ENCODE measurements around the gene RNF26.

The RNF26 gene

DNA sequence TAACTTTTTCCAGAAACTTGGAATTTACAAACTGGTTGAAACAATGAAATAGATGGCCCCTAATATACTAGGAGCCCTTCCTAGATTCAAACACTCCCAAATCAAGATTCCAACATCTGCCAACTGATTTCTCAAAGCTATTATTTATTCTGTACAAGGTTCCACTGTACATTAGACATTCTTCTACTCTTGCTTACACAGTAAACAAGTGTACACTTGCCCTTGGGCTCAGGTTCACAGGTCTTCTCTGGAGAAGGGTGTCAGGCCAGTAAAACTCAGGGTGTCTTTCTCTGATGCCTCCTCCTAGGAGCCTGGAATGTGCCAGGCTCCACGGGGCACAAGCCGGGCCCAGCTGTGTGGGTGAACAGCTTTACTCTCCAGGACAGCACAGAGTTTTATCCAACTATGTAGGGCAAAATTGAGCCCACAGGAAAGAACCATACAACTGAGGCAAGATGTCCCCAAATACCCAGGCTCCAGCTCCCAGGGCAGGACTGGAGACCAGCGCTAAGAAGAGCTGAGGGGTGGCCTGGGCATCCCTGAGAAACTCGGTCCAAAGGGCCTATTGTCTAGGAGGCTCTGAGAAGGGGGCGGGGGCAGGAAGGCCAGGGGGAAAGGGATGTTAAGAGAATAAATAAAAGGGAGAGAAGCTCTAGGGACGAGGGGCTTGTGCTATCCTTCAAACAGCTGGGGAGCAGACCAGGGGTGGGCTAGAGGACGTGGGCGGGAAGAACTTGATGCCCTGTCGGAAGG is 20.9 kb downstream of the RNF26 start:
- no peak for DNase-seq (ENCODE audit: low read depth)

DNA sequence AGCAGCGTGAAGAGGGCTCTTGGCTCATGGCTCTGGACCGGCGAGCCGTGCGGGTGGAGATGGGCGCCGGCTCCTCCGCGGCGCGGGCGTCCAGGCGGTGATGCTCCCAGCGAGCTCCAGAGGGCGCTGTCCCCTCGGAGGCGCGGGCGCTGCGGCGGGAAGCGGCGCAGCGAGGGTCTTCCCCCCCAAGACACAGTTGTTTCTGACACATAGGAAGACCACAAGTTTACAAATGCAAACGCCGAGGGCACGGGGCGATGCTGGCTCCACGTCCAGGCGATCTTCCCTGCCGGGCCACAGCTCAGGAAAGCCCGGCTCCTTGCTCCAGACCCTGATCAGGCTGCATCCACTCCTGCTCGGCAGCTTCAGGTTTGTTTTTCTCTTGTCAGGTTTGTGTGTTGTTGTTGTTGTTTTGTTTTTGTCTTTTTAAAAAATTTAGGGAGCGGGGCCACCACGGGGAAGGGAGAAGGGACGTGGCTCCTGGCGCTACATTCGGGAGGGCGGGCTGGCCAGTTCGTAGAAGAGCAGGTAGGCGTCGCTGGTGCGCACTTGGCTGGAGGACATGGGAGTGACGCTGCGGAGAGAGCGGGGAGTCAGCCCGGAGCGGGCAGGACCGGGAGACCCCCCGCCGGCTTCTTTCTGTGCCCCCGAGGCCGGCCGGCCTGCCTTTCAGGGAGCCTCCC is 22.2 kb downstream of the RNF26 start:
- DNase-seq (ENCODE audit: low read depth) = peak; percentile 59

DNA sequence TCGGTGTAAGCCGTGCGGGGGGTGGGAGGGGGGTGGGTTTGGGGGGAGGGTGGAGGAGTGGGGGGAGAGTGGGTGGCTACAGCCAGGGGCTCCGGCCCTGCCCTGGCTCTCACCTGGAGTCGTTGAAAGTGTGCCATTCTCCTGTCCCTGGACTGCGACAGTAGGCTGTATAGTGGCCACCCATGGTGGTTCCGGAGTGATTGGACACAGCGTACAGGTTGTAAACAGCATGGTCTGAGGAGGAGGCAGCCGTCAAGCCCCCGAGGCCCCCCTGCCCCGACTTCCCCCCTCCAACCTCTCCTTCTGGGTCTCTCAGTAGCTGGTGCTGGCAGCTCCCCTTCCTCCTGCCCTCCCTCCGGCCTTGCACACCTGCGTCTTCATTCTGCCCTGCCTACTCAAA is 22.7 kb downstream of the RNF26 start:
- DNase-seq (ENCODE audit: low read depth) = no peak

DNA sequence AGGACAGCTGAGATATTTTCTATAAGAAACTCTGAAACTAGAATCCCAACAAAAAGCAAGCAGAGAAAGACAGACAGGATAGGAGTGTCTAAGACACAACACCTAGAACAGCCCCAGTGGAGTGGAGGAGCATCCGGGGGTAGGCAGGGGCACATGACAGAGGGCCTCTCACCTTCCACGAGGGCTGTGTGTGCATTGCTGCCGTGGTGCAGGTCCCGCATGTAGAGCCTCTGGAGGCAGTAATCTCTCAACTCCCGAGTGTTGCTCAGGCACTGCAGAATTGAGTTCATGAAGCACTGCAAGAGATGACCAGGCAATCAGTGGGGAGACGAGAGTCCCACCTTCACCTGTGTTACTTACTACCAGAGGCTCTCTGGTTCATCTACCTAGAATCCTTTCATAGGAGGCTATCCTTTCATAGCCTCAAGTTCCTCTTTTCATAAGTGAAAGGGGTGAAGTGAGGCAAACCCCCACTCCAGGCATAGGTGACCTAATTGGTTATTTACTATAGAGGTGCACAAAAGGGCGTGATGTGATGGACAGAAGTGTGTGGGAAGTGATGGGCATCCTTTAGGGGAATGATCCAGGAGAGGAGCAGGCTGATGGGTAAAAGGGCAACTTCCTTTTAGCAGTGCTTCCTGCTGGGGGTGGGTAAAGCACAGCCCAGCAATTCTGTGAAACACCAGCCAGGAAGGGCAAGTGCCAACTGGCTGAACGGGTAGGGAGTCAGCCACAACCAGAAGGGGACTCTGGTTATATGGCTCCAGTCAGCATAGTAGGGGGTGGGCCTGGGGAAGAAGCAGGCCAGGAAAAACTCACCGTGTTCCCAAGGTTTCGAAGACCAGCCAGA is 25.3 kb downstream of the RNF26 start:
- DNase-seq (ENCODE audit: low read depth) = no peak

DNA sequence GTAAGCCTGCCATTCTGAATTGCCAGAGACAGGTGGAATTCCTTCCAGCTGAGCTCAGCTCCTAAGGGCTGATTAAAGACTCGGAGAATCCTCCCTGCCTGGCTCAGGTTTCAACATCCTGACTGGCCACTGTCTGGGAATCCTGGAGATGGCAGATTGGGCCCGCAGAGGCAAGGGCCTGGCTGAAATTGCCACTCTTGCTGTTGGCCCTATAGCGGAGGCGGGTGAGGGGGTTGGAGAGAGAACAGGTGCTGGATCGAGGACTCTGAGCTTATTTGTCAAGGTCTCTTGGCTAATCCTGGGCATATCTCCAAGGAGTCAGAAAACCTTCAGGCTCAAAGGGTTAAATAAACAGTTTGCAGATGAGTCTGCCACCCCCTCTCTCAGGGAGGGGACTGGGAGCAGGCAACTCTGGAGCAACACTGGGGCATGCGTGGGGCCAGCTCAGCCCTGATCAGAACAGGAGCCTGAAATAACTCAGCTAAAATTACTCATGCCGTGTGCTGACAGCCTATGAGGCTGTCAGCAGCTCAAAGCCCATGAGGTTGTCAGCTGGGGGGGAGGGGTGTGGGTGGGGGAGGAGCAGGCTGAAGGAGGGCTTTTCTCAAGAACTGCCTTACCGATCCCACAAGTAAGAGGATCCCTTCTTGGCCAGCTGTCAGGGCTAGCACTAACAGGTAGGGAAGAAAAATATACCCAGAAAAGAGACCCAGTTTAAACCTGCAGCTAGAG is 26.9 kb downstream of the RNF26 start:
- peak; percentile 97 for DNase-seq (ENCODE audit: low read depth)

DNA sequence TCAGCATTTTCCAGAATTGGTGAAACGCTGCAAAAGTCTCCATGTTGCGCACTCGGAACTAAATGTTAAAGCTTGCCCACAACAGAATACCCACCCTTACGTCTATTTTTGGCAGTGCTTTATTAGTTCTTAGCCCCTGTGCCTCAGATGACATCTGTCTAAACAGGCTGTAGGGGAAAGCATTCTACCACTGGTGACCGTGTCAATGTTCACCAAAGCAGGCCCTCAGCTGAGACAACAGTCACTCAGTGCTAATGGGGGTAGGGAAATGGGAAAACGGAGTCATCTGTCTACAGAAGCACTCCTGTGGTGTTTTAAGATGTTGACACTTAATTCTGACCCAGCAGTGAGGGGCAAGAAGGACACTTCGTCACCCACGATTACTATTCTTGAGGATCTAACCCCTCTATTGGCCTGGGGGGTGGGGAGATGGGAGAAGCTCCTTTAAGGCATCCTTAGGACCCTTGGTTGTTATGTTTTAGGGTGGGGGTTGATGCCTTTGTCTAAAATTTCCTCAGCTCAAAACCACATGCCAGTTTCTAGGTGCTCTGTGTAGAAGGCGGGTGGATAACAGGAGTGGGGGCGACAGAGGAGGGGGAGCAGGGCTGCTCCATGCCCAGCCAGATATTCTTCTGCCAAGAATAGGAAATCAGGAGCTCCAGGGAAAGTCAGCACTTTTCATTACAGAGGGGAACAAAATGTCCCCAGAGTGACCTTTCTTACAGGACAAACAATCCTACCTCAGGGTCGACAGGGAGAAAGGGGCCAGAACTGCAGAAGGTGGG is 27.8 kb downstream of the RNF26 start:
- no peak for DNase-seq (ENCODE audit: low read depth)

DNA sequence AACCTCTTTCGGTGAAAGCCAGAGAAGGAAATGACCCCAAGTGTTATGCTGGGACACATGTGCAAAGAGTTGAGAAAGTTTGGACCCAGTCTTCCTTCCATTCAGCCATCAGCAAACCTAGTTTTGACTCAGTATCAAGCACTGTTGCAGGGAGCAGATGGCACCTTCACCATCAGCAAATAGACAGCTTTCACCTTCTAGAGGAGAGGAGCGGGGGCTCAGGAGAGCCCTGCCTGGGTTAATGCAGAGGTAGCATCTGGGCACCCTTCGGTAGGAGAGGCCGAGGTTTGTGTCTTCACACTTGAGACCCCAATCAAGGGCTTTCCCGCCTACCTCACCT is 28.4 kb downstream of the RNF26 start:
- no peak for DNase-seq (ENCODE audit: low read depth)

DNA sequence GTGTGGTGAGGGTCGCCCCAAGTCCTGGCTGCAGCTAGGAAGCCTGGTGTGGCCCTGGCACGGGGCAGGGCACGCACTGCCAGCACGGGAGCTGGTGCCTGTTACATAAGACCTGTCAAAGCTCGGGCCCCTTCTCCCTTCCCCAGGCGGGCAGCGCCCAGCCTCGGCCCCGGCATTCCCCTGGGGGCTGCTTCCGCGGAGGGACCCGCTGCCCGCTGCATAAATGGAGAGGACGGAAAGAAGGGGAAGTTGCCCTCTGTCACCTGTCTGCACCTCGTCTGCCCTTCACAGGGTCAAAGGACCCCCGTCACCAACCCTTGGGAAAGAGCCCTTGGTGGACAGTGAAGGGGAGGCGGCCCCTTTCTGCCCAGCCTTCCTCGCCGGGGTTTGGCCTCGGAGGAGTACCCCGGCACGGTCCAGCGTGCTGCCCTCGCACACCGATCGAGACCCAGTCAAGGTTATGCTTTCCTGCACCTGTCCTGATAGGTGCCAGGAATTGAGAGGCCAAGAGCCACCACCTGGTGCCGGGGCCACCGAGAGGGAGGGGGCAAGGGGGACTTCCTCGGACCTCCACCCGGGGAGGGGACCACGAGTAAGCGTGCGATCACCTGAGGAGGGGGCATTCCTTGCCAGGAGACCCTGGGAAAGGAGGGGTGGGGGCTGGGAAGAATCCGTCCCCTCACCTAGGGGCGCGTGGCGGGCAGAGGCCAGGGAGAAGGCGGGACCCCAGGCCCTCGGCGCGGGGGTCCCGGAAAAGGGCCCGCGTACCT is 28.9 kb downstream of the RNF26 start:
- DNase-seq (ENCODE audit: low read depth) = no peak

DNA sequence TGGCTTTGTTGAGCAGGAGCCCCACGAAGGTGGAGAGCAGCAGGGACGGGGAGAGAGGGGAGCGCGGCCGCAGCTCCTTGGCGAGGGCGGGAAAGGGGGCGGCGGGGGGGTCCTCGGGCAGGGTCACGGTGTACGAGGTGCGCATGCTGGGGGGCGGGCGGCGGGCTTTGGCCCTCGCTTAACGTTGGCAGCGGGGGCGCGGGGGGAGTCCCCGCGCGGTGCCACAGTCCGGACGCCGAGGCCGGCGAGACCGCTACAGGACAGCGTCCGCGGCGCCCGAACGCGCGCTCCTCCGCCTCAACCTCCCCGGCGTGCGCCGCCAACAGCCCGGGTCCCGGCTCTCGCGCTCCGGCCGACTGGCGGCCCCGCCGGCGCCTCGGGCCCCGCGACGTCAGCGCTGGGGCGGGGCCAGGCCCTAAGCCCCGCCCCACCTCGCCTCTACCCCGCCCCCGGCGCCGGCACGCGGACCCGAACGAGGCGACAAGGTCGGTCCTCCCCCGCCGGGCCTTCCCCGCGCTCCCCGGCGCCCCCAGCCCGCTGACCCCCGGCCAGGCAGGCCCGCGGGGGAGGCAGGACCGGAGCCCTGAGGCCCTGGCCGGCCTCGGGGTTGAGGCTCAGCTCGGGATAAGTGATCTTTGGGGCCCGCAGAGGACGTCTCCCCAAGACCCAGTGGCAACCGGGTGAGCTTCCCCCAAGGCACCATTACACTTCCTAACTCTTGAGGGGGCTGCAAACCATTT is 29.7 kb downstream of the RNF26 start:
- peak; percentile 37 for DNase-seq (ENCODE audit: low read depth)

DNA sequence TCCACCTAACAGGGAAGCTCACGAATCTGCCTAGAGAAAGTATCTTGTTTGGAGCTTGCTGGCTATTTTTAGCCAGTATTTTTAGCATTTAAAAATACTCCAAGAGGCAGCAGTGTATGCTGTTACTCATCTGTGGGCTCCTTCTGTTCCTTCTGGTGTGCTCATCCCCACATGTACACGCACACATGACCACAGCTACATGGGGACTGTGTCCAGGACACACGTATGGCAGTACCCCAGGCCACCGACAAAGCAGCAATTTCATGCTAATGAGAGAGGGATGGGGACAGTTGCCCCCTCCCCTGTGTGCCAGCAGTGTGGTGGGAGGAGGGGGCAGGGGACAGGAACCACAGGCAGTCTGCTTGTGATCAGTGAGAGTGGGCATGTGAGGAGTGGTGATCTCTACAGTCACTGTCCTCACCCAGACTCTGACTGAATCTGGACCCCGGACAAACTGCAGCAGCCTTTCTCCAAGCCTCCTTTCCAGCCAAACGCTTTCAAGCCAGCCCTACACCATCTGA is 30.8 kb downstream of the RNF26 start:
- peak; percentile 51 for DNase-seq (ENCODE audit: low read depth)

DNA sequence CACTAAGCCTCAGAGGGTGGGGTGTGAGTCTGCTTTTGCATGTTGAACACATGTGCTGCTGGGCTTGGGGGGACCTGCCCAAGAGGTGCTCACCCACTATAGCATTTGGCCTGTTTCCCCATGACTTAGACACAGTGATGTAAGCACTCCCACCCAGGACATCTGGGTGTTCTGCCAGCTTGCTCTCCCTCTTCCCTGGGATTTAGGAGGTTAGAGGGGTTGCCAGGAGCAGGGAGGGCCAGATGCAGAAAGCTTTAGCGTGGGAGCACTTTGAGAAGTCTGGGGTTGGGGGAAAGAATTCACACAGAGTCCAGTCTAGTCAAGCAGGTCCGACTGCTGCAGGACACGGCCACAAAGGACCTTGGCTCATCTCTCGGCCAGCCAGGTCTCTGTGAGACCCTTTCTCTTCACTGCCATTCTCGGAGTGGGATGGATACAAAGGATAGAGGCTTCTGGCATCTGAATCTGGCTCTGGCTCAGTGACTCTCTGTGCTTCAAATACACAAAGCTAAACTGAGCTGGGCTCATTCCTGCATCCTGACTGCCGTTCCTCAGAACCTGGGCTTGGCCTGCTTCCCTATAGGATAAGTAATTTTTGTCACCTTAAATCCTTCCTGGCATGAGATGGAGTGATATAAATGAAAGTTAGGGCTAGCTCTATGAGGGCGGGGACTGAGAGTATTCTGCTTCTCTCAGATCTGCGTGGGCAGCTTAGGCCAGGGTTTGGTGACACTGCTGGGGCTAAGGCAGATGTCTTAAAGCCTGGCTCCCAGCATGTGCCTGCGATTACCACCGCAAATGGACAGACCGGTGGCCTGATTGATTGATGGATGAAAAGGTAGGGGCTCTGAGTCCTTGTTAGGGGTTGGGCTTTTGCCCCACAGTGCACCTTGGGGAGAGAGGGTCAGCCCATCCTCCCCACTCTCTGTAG is 32.6 kb downstream of the RNF26 start:
- peak; percentile 78 for DNase-seq (ENCODE audit: low read depth)

DNA sequence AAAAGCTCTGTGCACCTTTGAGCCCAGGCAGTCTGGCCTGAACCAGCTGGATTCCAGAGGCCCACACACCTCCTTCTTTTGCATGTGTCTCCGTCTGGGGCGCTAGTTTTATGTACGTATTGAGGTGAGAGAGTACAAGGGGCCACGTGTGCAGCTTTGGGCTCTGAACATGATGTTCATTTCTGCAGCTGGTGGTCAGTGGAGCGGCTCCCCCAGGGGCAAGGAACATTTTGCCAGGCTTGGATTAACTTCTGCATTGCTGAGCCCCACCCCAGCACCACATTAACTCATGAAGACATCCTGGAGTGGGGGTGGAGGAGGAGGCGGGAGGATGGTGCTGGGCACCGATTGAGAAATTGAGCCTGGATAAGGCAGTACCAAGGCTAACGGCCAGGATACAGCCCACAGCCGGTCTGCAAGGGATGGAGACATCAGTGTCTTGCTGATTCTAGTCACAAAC is 33.4 kb downstream of the RNF26 start:
- peak; percentile 99 for DNase-seq (ENCODE audit: low read depth)

DNA sequence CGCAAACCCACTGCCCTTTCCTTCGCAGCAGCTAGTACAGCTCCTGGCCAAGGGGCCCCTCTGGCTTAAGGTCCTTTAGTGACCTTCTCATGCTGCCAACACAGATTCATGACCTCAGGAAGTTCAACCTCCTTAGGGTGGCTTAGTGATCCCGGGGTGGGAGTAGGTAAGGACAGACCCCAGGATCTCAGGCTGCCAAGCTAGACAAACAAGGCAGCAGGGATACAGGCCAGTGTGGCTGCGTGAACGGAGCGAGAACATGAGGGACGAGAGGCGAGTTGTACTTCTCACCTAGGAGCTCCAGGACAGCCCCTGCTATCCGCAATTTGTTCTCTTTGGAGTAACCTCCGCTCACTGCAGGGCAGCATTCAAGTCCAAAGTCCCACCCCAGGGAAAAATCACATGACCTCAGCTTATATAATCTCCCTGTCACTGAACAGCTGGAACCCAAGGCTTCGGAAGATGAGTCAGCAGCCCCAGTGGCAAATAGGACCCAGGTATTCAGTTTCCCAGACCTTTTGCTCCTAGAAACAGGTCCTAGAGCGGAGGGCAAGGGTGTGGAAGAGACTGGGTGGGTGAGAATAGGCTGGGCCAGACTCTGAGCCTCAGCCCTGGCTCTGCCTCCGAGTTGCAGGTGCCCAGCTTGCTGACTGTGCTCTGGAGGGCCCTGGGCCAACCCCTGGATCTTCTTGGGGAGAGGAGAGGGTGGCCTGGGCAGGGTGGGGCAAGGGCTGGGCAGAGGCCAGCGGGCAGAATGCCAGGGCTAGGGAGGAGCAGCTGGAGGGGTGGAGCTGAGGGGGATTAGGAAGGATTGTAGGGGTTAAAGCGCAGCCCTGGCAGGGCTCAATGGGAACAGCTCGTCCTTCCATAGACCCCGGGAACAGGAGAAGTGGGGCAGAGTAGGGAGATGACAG is 34.1 kb downstream of the RNF26 start:
- peak; percentile 81 for DNase-seq (ENCODE audit: low read depth)

DNA sequence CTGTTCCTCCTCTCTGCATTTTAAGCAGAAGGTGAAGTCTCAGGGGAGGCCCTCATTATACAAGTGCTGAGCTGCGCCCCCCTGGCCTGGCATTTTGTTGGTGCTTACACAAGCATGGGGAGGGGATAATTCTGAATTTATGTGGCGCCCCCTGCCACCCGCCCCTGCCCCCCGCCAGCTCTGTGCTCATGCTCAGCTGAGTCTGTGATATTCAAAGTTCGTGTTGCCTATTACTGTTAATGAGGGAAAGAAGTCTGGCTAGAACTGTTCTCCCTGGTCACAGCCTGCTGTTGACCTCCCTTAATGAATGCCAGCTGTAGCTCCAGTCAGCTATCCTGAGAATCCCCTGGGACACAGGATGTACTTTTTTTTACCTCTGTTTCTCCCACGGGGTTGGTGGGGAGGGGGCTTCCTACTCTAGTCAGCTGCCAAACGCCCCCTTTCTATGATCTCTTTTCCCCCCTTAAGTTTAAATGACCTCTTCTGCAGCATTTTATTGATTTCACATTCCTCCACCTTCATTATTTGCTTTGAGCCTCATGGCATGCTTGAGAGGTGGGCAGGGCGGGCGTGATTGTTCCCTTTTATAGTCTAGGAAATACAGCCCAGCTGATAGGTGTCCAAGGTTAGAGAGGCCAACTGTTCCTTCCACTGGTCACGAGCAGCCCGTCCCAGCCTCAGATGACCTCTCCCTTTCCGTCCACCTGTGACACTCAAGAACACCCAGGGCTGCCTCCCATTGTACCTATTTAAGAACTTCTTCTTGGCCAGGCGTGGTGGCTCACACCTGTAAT is 35.0 kb downstream of the RNF26 start:
- DNase-seq (ENCODE audit: low read depth) = no peak

DNA sequence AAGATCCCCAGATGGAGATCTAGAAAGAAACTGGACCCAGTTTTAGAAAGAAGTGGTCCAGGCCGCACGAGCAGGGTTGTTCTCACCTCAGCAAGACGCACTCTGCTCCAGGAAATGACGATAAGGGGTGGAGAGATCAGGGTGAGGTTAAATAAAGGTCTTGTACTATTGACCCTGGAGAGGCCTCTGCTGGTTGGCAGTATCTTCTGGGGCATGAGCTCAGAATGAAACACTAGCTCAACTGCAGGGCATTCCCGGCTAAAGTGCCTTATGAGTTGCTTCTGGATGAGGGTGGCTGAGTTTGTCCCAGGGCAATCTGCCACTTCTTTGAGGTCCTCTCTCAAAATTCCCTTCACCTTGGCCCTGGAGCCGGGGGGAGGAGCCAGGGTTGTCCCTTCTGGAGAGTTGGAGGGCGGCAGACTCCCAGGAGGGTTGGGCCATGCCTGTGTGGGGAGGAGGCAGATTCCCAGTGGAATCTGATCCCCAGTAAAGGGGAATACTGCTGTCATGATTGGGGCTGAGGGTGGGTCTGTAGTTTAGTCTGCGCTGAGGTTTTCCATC is 36.2 kb downstream of the RNF26 start:
- DNase-seq (ENCODE audit: low read depth) = peak; percentile 48

DNA sequence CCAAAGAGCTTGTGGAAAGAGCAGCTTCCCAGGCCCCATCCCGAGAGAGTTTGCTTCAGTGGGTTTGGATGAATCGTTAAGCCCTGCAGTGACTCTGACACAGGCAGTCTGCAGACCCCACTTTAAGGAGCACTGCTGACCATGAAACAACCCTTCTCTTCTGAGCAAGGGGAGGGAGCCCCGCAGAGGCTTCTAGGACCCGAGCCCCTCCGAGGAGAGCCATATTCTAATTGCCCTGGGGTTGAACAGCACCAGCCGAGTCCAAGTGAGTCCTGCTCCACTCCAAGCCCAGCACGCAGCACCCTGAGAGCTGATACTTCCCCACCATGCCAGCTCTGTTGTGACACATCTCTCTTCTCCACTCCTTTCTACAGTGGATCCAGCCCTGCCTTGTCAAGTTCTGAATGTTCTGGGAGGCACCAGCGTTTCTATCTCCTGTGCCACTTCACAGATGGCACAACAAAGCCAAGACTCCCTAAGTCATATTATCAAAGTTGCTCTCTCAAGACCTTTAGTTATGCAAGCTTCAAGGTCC is 36.8 kb downstream of the RNF26 start:
- no peak for DNase-seq (ENCODE audit: low read depth)
